GM18517 (cell line): Measurements from ENCODE around the gene RGS17.
"Not testable (repeated sequence)": the region's sequence is repeated elsewhere in the genome, so short reads cannot be mapped to it uniquely, and the experiment has no call there.

ENCODE experiments used
- ATAC-seq: cut with Tn5 transposase; IDR thresholded peaks from one replicate; pipeline ENCODE4 v1.9.1; 2021; ENCODE audit warnings: mild to moderate bottlenecking, moderate library complexity; ENCODE audit not compliant: unreplicated experiment

RGS17 gene

DNA sequence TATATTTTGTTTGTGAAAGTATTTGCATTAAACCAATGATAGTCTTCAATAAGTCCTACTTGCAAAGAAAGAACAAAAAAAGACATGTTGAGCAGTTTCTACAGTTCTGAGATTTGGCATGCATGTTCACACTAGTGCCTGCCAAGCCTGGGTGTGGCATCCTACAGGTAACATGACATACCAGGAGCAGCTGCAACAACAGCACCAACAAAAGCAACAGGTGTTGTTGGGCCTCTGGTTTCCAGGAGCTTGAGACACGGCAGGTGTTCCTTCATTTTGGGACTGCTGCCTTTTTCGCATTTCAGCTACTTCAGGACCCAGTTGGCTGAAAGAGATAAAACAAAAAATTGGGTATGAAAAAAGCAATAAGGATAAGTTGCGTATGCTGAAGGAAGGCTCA lies 87.4 kb downstream of the RGS17 start:
- ATAC-seq: no peak

GRCh38 chr6:153038378-153039057 lies 92.6 kb downstream of the RGS17 start:
- ATAC-seq: no peak

DNA sequence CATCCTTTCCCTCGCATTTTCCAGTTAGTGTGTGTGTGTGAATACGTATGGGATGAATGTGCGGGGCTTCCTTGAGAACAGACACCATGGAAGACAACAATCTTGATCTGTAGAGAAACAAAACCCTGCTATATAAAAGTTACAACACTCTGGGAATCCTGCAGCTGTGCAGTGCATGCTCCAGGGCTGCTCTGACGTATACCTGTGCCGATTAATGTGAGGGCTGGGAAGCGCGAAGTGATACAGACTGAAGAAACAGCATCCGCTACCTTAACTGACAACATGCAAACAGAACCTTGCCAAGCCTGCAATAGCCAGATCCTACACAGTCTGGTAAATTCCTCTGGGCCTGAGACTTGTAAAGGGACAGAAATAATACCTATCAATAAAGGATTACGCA lies 96.9 kb downstream of the RGS17 start:
- ATAC-seq: no peak

GRCh38 chr6:153032255-153032882 lies 98.7 kb downstream of the RGS17 start:
- ATAC-seq: no peak

- no peak for ATAC-seq
Measured at GRCh38 chr6:153031335-153031955, 99.6 kb downstream of the RGS17 start.

DNA sequence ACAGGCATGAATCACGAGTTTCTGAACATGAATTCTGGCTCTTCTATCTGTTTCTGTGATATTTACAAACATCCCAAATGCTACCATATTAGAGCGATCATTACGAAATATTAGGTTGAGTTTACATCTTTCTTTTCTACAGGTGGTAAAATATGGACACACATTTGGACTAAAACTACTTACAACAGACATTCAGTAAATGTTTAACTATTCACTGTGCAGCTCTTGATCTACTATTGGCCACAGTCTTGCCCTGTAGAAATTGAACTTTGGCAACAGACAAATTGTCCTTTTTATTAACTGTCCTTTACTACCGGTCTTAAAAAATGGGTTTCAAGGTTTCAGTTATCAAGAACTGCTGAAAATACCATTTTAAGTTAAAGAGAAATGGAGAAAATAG lies 102.1 kb downstream of the RGS17 start:
- no peak for ATAC-seq

GRCh38 chr6:153028286-153028685 lies 102.8 kb downstream of the RGS17 start:
- no peak for ATAC-seq

DNA sequence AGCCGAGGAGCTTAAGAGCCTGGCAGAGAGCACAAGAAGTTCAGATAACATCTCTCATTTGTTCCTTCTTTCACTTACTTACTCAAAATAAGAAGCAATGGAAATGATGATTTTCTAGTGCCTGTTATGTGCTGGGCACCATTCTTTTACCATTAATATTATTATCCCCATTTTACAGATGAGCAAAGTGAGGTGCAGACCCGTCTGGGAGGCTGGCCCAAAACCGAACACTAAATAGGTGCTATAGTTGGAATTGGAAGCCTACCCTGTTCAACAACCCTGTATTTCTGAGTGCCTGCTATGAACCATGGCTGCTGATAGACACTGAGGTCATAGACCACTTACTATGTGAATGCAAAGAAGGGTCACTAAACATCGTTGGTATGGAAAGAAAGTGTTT lies 103.6 kb downstream of the RGS17 start:
- no peak for ATAC-seq

DNA sequence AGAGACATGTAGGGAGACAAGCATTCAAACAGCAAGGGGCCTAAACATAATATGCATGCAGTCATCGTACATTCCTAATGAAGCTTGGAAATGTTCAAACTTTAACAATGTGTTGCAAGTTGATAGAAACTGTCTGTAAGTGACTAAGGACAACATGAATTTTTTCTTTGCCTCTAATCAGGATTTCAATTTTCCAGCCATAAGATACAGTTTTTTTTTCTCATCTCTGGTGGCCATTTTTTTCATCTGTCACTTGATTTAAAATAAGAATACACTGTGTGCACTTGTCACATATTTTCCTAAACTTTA lies 106.4 kb downstream of the RGS17 start:
- ATAC-seq: peak; percentile 8

- peak; percentile 98 for ATAC-seq
Measured at GRCh38 chr6:153023977-153024708, 106.9 kb downstream of the RGS17 start.

DNA sequence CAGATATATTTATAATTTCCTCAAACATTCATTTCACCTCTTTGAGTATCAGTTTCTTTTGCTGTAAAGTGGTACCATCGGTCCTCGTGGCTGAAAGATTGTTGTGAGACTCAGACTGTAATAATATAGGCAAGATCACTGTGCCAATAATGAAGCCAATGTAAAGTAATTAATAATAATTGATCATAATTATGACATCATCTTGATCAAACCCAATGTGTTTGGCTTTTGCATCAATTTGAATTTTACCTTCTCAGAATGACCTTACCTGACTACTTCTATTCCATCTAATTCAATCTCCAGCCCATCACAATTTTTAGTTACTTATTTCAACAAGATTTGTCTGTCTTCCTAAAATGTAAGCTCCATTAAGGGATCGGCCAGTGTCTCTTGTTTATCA lies 112.7 kb downstream of the RGS17 start:
- no peak for ATAC-seq

DNA sequence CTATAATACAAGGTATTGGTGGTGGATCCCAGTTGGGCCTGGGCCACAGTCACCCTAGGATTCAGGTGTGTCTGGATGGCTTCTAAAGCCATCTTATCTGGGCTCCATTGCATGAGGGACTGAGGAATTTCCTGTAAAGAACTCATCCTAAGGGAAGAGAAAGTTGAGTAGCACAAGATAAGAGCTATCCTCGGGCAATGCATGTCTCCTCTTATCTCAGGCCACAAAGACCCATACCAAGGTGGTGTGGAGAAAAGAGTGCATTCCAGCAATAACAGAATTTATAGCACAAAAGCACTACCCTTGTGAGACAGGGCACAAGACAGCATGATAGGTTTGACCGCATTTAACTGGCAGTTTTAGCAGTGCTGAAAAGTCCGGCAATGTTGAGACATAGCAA lies 114.2 kb downstream of the RGS17 start:
- ATAC-seq: no peak

GRCh38 chr6:153015094-153015640 lies 115.9 kb downstream of the RGS17 start:
- ATAC-seq: no peak

GRCh38 chr6:153013438-153013837 lies 117.6 kb downstream of the RGS17 start:
- ATAC-seq: no peak

GRCh38 chr6:153012856-153013255 lies 118.2 kb downstream of the RGS17 start:
- no peak for ATAC-seq

DNA sequence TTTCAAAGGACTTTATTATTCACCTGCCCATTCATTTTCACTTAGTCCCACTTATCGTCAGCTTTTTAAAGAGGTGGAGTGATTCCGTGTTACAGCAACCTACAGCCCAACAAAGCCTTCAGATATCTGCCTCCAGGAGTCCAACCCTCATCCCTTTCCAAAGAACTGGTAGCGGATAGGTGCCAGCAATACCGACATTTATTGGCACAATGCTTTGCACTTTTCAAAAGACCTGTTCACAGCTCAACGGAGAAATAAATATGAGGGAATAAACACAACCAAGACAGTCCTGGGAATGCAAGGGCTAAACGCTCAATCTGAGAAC lies 127.8 kb downstream of the RGS17 start:
- peak; percentile 5 for ATAC-seq

GRCh38 chr6:153002613-153003365 lies 128.3 kb downstream of the RGS17 start, which contains the start of gene MTRF1L:
Gene MTRF1L, minus strand, starts transcription at chr6:153002709. Its CDS starts 24 bp downstream, at chr6:153002685.
- peak; percentile 94 for ATAC-seq

DNA sequence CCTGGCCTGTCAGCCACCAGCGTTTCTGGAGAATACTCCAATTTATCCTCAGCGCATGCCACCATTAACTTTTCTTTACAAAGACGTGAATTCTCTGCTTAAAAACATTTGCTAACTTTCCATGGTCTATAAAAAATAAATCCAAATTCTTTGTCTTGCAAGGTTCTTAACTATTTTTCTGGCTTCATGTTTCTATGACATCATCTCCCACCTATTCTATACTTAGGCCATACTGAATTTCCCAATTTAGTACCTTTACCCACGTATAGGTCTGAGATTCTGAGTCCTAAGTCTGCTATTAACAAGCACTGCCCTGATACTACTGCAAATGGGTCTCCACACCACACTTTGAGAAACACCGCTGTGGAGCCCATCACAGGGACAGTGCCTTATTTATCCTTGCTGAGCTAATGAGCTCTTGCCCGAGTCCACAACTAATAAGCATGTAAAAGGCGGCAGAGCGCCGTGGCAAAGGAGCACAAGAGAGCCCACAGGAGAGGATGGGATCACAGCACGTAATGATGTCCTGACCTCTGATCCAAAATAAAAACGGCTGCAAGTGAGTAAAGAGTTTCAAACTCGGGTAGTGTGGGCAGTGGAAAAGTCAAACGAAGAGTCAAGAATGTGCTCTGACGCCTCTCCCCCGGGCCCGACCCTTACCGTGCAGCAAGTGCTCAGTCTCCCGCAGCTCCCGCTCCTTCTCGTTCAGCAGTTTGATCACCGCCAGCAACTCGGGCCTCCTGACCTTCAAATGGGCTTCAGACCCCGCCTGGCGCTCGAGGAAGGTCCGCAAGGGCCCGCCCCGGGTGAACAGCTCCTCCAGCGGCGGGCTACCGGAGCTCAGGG lies 129.1 kb downstream of the RGS17 start:
- peak; percentile 31 for ATAC-seq

DNA sequence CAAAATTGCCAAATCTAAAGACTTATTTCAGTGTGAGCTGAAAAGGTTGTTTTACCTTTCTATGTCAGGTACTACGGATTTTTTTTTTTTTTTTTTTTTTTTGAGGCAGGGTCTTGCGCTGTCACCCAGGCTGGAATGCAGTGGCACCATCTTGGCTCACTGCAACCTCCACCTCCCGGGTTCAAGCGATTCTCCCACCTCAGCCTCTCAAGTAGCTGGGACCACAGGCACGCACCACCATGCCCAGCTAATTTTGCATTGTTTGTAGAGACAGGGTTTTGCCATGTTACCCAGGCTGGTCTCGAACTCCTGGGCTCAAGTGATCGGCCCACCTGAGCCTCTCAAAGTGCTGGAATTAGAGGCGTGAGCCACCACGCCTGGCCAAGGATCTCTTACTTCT lies 130.3 kb downstream of the RGS17 start:
- ATAC-seq: not testable (repeated sequence)

GRCh38 chr6:153000243-153000642 lies 130.8 kb downstream of the RGS17 start:
- ATAC-seq: no peak
